Hepatocyte (in vitro differentiated cells): ENCODE measurements around the gene PTBP3.

Experiments used
- CTCF ChIP-seq: fragments of 200-600 bp; sonication (generic); IDR thresholded peaks from 2 replicates; pipeline ENCODE4 v1.5.1; 2016; ENCODE audit warnings: antibody characterized with exemption, mild to moderate bottlenecking; ENCODE audit not compliant: poor library complexity
- EZH2phosphoT487 ChIP-seq: fragments of 200-600 bp; sonication (generic); IDR thresholded peaks from one replicate; pipeline ENCODE4 v1.6.1; 2018; ENCODE audit warnings: antibody characterized with exemption, mild to moderate bottlenecking, low read depth, moderate library complexity; ENCODE audit not compliant: unreplicated experiment, severe bottlenecking

GRCh38 chr9:112325127-112325526, 8.3 kb downstream of the PTBP3 start:
- TF ChIP-seq EZH2phosphoT487 (no peak), CTCF (no peak)
